Measurements from ENCODE around the gene TMEM53.
A peak's percentile ranks its signal among the peaks of the same experiment; 100 is the strongest.

The TMEM53 gene

GRCh38 chr1:44630116-44630515 is 44.2 kb downstream of the TMEM53 start:
- H3K36me3 ChIP-seq (ENCODE audit: control insufficient read depth, insufficient read depth, low read length): no peaks in the 10 kb centered on the region
- 88 to 93% methylated on average over 2 of the region's 2 CpGs for WGBS, 2 experiments
- no peaks in the 10 kb centered on the region for H3K9me3 ChIP-seq (ENCODE audit: control insufficient read depth, low read length)
- H3K4me1 ChIP-seq (ENCODE audit: control insufficient read depth, insufficient read depth, low read length): peaks cover 8% of the 10 kb centered on the region
- no peaks in the 10 kb centered on the region for H3K27me3 ChIP-seq (ENCODE audit: control insufficient read depth, insufficient read depth, low read length, poor library complexity, severe bottlenecking)
- no peak overlapping the region for H3K27ac ChIP-seq (ENCODE audit: insufficient read depth, low read depth, low read length, poor library complexity, severe bottlenecking)
- no peak overlapping the region for H3K4me3 ChIP-seq (ENCODE audit: insufficient read depth, low read depth, low read length)

- WGBS, 2 experiments: 93 to 96% methylated on average over 4 to 5 of the region's 5 CpGs
- Histone ChIP-seq H3K4me3 (ENCODE audit: insufficient read depth, low read depth, low read length) (no peak overlapping the region), H3K4me1 (ENCODE audit: control insufficient read depth, insufficient read depth, low read length) (peaks cover 8% of the 10 kb centered on the region), H3K27me3 (ENCODE audit: control insufficient read depth, insufficient read depth, low read length, poor library complexity, severe bottlenecking) (no peaks in the 10 kb centered on the region), H3K9me3 (ENCODE audit: control insufficient read depth, low read length) (no peaks in the 10 kb centered on the region), H3K27ac (ENCODE audit: insufficient read depth, low read depth, low read length, poor library complexity, severe bottlenecking) (no peak overlapping the region), H3K36me3 (ENCODE audit: control insufficient read depth, insufficient read depth, low read length) (no peaks in the 10 kb centered on the region)
Observed at GRCh38 chr1:44628962-44629756, 45.1 kb downstream of the TMEM53 start.

- H3K27ac ChIP-seq (ENCODE audit: insufficient read depth, low read depth, low read length, poor library complexity, severe bottlenecking): no peak overlapping the region
Observed at GRCh38 chr1:44625348-44625747, 48.9 kb downstream of the TMEM53 start.

GRCh38 chr1:44624268-44624901 is 49.9 kb downstream of the TMEM53 start:
- no peak overlapping the region for H3K4me3 ChIP-seq (ENCODE audit: insufficient read depth, low read depth, low read length)
- H3K27ac ChIP-seq (ENCODE audit: insufficient read depth, low read depth, low read length, poor library complexity, severe bottlenecking): no peak overlapping the region
- H3K4me1 ChIP-seq (ENCODE audit: control insufficient read depth, insufficient read depth, low read length): no peaks in the 10 kb centered on the region
- H3K9me3 ChIP-seq (ENCODE audit: control insufficient read depth, low read length): no peaks in the 10 kb centered on the region
- H3K27me3 ChIP-seq (ENCODE audit: control insufficient read depth, insufficient read depth, low read length, poor library complexity, severe bottlenecking): no peaks in the 10 kb centered on the region
- WGBS, 2 experiments: 90 to 91% methylated on average over 12 of the region's 12 CpGs
- H3K36me3 ChIP-seq (ENCODE audit: control insufficient read depth, insufficient read depth, low read length): no peaks in the 10 kb centered on the region

More at GRCh38 chr1:44625348-44625747, 48.9 kb downstream of the TMEM53 start:
- Histone ChIP-seq H3K4me1 (ENCODE audit: control insufficient read depth, insufficient read depth, low read length) (no peaks in the 10 kb centered on the region), H3K27me3 (ENCODE audit: control insufficient read depth, insufficient read depth, low read length, poor library complexity, severe bottlenecking) (no peaks in the 10 kb centered on the region), H3K9me3 (ENCODE audit: control insufficient read depth, low read length) (no peaks in the 10 kb centered on the region), H3K4me3 (ENCODE audit: insufficient read depth, low read depth, low read length) (no peak overlapping the region), H3K36me3 (ENCODE audit: control insufficient read depth, insufficient read depth, low read length) (no peaks in the 10 kb centered on the region)
- WGBS, 2 experiments: 90 to 97% methylated on average over 7 of the region's 7 CpGs

GRCh38 chr1:44621841-44622286 is 52.4 kb downstream of the TMEM53 start:
- H3K27ac ChIP-seq (ENCODE audit: insufficient read depth, low read depth, low read length, poor library complexity, severe bottlenecking): no peak overlapping the region
- 93 to 95% methylated on average over 15 of the region's 15 CpGs for WGBS, 2 experiments

GRCh38 chr1:44620072-44620471 is 54.2 kb downstream of the TMEM53 start:
- H3K27ac ChIP-seq (ENCODE audit: insufficient read depth, low read depth, low read length, poor library complexity, severe bottlenecking): no peak overlapping the region
- H3K27me3 ChIP-seq (ENCODE audit: control insufficient read depth, insufficient read depth, low read length, poor library complexity, severe bottlenecking): peaks cover 41% of the 10 kb centered on the region
- H3K36me3 ChIP-seq (ENCODE audit: control insufficient read depth, insufficient read depth, low read length): no peaks in the 10 kb centered on the region
- peaks cover 9% of the 10 kb centered on the region for H3K4me1 ChIP-seq (ENCODE audit: control insufficient read depth, insufficient read depth, low read length)
- WGBS, 2 experiments: 92 to 96% methylated on average over 3 of the region's 3 CpGs
- no peaks in the 10 kb centered on the region for H3K9me3 ChIP-seq (ENCODE audit: control insufficient read depth, low read length)
- H3K4me3 ChIP-seq (ENCODE audit: insufficient read depth, low read depth, low read length): no peak overlapping the region

More at GRCh38 chr1:44621841-44622286, 52.4 kb downstream of the TMEM53 start:
- Histone ChIP-seq H3K4me1 (ENCODE audit: control insufficient read depth, insufficient read depth, low read length) (peaks cover 8% of the 10 kb centered on the region), H3K27me3 (ENCODE audit: control insufficient read depth, insufficient read depth, low read length, poor library complexity, severe bottlenecking) (peaks cover 25% of the 10 kb centered on the region), H3K4me3 (ENCODE audit: insufficient read depth, low read depth, low read length) (no peak overlapping the region), H3K36me3 (ENCODE audit: control insufficient read depth, insufficient read depth, low read length) (no peaks in the 10 kb centered on the region), H3K9me3 (ENCODE audit: control insufficient read depth, low read length) (no peaks in the 10 kb centered on the region)

GRCh38 chr1:44619261-44619900 is 54.9 kb downstream of the TMEM53 start:
- Histone ChIP-seq H3K36me3 (ENCODE audit: control insufficient read depth, insufficient read depth, low read length) (no peaks in the 10 kb centered on the region), H3K27ac (ENCODE audit: insufficient read depth, low read depth, low read length, poor library complexity, severe bottlenecking) (no peak overlapping the region), H3K9me3 (ENCODE audit: control insufficient read depth, low read length) (no peaks in the 10 kb centered on the region), H3K4me3 (ENCODE audit: insufficient read depth, low read depth, low read length) (no peak overlapping the region), H3K27me3 (ENCODE audit: control insufficient read depth, insufficient read depth, low read length, poor library complexity, severe bottlenecking) (peaks cover 41% of the 10 kb centered on the region), H3K4me1 (ENCODE audit: control insufficient read depth, insufficient read depth, low read length) (peaks cover 9% of the 10 kb centered on the region)
- WGBS, 2 experiments: 75 to 77% methylated on average over 12 of the region's 12 CpGs

- no peaks in the 10 kb centered on the region for H3K36me3 ChIP-seq (ENCODE audit: control insufficient read depth, insufficient read depth, low read length)
- H3K27ac ChIP-seq (ENCODE audit: insufficient read depth, low read depth, low read length, poor library complexity, severe bottlenecking): no peak overlapping the region
- H3K4me1 ChIP-seq (ENCODE audit: control insufficient read depth, insufficient read depth, low read length): peaks cover 9% of the 10 kb centered on the region
- peaks cover 41% of the 10 kb centered on the region for H3K27me3 ChIP-seq (ENCODE audit: control insufficient read depth, insufficient read depth, low read length, poor library complexity, severe bottlenecking)
- 73 to 76% methylated on average over 1 of the region's 1 CpG for WGBS, 2 experiments
- no peak overlapping the region for H3K4me3 ChIP-seq (ENCODE audit: insufficient read depth, low read depth, low read length)
- H3K9me3 ChIP-seq (ENCODE audit: control insufficient read depth, low read length): no peaks in the 10 kb centered on the region
Observed at GRCh38 chr1:44617703-44618029, 56.6 kb downstream of the TMEM53 start.

GRCh38 chr1:44616991-44617702 is 57.1 kb downstream of the TMEM53 start:
- H3K9me3 ChIP-seq (ENCODE audit: control insufficient read depth, low read length): no peaks in the 10 kb centered on the region
- no peaks in the 10 kb centered on the region for H3K36me3 ChIP-seq (ENCODE audit: control insufficient read depth, insufficient read depth, low read length)
- 12 to 15% methylated on average over 63 of the region's 63 CpGs for WGBS, 2 experiments
- H3K27me3 ChIP-seq (ENCODE audit: control insufficient read depth, insufficient read depth, low read length, poor library complexity, severe bottlenecking): peaks cover 41% of the 10 kb centered on the region
- H3K4me1 ChIP-seq (ENCODE audit: control insufficient read depth, insufficient read depth, low read length): peaks cover 9% of the 10 kb centered on the region
- peak overlapping the region; percentile 12 for H3K4me3 ChIP-seq (ENCODE audit: insufficient read depth, low read depth, low read length)
- no peak overlapping the region for H3K27ac ChIP-seq (ENCODE audit: insufficient read depth, low read depth, low read length, poor library complexity, severe bottlenecking)
